PC-3 (cell line): ENCODE measurements around the gene HSFX2. TPM values are rescaled to one million over a fixed set of nuclear protein-coding genes. Genes with fewer than 3 reads are reported as not detected.
"Not testable (repeated sequence)": the region's sequence is repeated elsewhere in the genome, so short reads cannot be mapped to it uniquely, and the experiment has no call there.

Source experiments
- ATAC-seq: fragments of 200-7000 bp; cut with Tn5 transposase; 2 replicates; pipeline ENCODE4 v1.9.1; 2020; ENCODE audit warnings: mild to moderate bottlenecking, moderate library complexity
- BruUV-seq: library from RNA; stranded (reverse); fragments of 400-500 nt; replicated peaks from 2 replicates; lab custom pipeline; 2021; lab: Mats Ljungman, UMichigan
- CTCF ChIA-PET: fragments of 300-600 bp; sonication (Branson Sonifier 250); formaldehyde crosslinking; loops from one replicate; lab custom pipeline; 2022; ENCODE audit warnings: antibody characterized with exemption; lab: Charles Lee
- POLR2A ChIA-PET: fragments of 300-600 bp; sonication (Branson Sonifier 250); formaldehyde crosslinking; loops from one replicate; lab custom pipeline; 2022; ENCODE audit warnings: antibody characterized with exemption; ENCODE audit not compliant: unreplicated experiment; lab: Charles Lee
- DNase-seq: peaks from one replicate; pipeline ENCODE4 v3.0.0-alpha.2; 2015
- H2AFZ ChIP-seq: fragments of 300-600 bp; sonication (generic); 2 replicates; pipeline ENCODE4 v1.6.0; 2016; ENCODE audit warnings: antibody characterized with exemption, low read length
- H3F3A ChIP-seq: fragments of 300-600 bp; sonication (generic); one replicate; pipeline ENCODE4 v1.6.0; 2017; ENCODE audit warnings: antibody characterized with exemption, low read length, control low read depth, mild to moderate bottlenecking; ENCODE audit not compliant: unreplicated experiment
- H3K27ac ChIP-seq: fragments of 300-600 bp; sonication (generic); 2 replicates; pipeline ENCODE4 v1.5.1; 2016; ENCODE audit warnings: mild to moderate bottlenecking, low read length
- H3K27me3 ChIP-seq: fragments of 300-600 bp; sonication (generic); 2 replicates; pipeline ENCODE4 v1.6.1; 2016; ENCODE audit warnings: low read length, mixed read lengths
- H3K36me3 ChIP-seq: fragments of 300-600 bp; sonication (generic); 2 replicates; pipeline ENCODE4 v1.6.1; 2016; ENCODE audit warnings: low read depth, mixed run types, low read length, mixed read lengths
- H3K4me1 ChIP-seq: fragments of 300-600 bp; sonication (generic); 2 replicates; pipeline ENCODE4 v1.5.1; 2016; ENCODE audit warnings: low read length; ENCODE audit not compliant: insufficient read depth
- H3K4me2 ChIP-seq: fragments of 300-600 bp; sonication (generic); 2 replicates; pipeline ENCODE4 v1.6.0; 2016; ENCODE audit warnings: low read length
- H3K4me3 ChIP-seq: fragments of 300-600 bp; sonication (generic); 2 replicates; pipeline ENCODE4 v1.5.1; 2016; ENCODE audit warnings: mild to moderate bottlenecking, low read length, mixed read lengths
- H3K79me2 ChIP-seq: fragments of 300-600 bp; sonication (generic); 2 replicates; pipeline ENCODE4 v1.6.1; 2017; ENCODE audit warnings: low read length, mixed read lengths
- H3K9ac ChIP-seq: fragments of 300-600 bp; sonication (generic); 2 replicates; pipeline ENCODE4 v1.6.0; 2016; ENCODE audit warnings: mild to moderate bottlenecking, low read length
- H3K9me2 ChIP-seq: fragments of 300-600 bp; sonication (generic); replicated peaks from 2 replicates; pipeline ENCODE4 v1.6.1; 2016; ENCODE audit warnings: mixed run types, low read length, mixed read lengths
- H3K9me3 ChIP-seq: fragments of 300-600 bp; sonication (generic); 2 replicates; pipeline ENCODE4 v1.6.1; 2016; ENCODE audit warnings: low read length, mixed read lengths
- H4K20me1 ChIP-seq: fragments of 300-600 bp; sonication (generic); 2 replicates; pipeline ENCODE4 v1.6.1; 2016; ENCODE audit warnings: low read length, mixed read lengths
- EZH2 ChIP-seq: fragments of 300-600 bp; sonication (generic); IDR thresholded peaks from one replicate; pipeline ENCODE4 v1.6.1; 2017; ENCODE audit warnings: antibody characterized with exemption, mild to moderate bottlenecking, low read length; ENCODE audit not compliant: unreplicated experiment
- EZH2phosphoT487 ChIP-seq: fragments of 300-600 bp; sonication (generic); IDR thresholded peaks from 2 replicates; pipeline ENCODE4 v1.6.1; 2018; ENCODE audit warnings: mild to moderate bottlenecking, antibody characterized with exemption, low read length, borderline replicate concordance
- intact Hi-C: fragments of 100-400 bp; cut with micrococcal nuclease; formaldehyde crosslinking; loops from 2 replicates; pipeline ENCODE4 v1.9.0; 2023
- total RNA-seq: library from RNA; depleted of rRNA; stranded (reverse); fragments of >200 nt; gene quantifications from 2 replicates; pipeline ENCODE4 v1.2.3, GENCODE V29; 2014
- TF ChIP-seq, protein P1 (sequence below): fragments of 300-600 bp; sonication (generic); conservative IDR thresholded peaks from 2 replicates; pipeline ENCODE4 v1.5.1; 2017; ENCODE audit warnings: antibody characterized with exemption, low read depth, mild to moderate bottlenecking, low read length

Gene HSFX2
- total RNA-seq, 1 experiment from 2014 or later: not detected

GRCh38 chrX:149619662-149620061, 24.5 kb upstream of the HSFX2 start:
- H3F3A ChIP-seq, H3K9ac ChIP-seq, POLR2A ChIA-PET, H3K9me3 ChIP-seq, DNase-seq, H3K36me3 ChIP-seq, CTCF ChIA-PET, H3K27ac ChIP-seq, BruUV-seq, H3K9me2 ChIP-seq, H4K20me1 ChIP-seq, ATAC-seq, H3K27me3 ChIP-seq, H3K4me2 ChIP-seq, H3K4me1 ChIP-seq, intact Hi-C loops, H3K4me3 ChIP-seq, H2AFZ ChIP-seq: not testable (repeated sequence)
- peaks cover 63% of the 10 kb centered on the region for H3K79me2 ChIP-seq

DNA sequence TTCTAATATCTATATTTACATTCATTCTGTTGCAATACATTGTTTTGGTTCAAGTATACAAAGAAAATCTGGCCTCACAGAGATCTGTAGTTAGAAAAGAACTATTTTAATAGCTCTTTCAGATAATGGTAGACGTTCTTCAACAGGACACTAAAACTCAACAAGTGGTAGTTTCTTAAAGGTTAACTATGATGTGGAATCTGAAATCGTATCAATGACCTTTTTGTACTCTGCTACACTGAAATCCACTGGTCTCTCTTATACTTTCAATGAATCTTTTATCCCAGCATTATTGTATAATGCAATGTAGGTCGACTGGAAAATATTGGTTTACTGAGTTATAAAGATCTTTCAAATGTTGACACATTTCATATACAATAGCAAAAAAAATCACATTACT, 23.8 kb upstream of the HSFX2 start:
- Histone ChIP-seq H3K36me3 (no peaks in the 10 kb centered on the region), H3K4me2 (no peak overlapping the region), H3K79me2 (peaks cover 63% of the 10 kb centered on the region), H3K27ac (no peak overlapping the region), H3K9ac (no peak overlapping the region), H3F3A (no peaks in the 10 kb centered on the region), H3K4me1 (no peaks in the 10 kb centered on the region), H3K9me3 (no peaks in the 10 kb centered on the region), H3K9me2 (no peaks in the 10 kb centered on the region), H3K27me3 (no peaks in the 10 kb centered on the region), H2AFZ (no peak overlapping the region), H3K4me3 (no peak overlapping the region), H4K20me1 (no peaks in the 10 kb centered on the region)
- POLR2A ChIA-PET: no interaction called here
- TF ChIP-seq, protein P1, sequence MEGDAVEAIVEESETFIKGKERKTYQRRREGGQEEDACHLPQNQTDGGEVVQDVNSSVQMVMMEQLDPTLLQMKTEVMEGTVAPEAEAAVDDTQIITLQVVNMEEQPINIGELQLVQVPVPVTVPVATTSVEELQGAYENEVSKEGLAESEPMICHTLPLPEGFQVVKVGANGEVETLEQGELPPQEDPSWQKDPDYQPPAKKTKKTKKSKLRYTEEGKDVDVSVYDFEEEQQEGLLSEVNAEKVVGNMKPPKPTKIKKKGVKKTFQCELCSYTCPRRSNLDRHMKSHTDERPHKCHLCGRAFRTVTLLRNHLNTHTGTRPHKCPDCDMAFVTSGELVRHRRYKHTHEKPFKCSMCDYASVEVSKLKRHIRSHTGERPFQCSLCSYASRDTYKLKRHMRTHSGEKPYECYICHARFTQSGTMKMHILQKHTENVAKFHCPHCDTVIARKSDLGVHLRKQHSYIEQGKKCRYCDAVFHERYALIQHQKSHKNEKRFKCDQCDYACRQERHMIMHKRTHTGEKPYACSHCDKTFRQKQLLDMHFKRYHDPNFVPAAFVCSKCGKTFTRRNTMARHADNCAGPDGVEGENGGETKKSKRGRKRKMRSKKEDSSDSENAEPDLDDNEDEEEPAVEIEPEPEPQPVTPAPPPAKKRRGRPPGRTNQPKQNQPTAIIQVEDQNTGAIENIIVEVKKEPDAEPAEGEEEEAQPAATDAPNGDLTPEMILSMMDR: no peak
- no peak for TF ChIP-seq EZH2
- no peak for TF ChIP-seq EZH2phosphoT487
- no TSS peak for BruUV-seq
- CTCF ChIA-PET: interaction anchor here (0.6 kb wide), 1 partner anchor 79 kb away, joined by 4 read pairs; no protein-coding TSS in a partner anchor
- DNase-seq (no peak), ATAC-seq (no peak)
- intact Hi-C loops: no loop called here

DNA sequence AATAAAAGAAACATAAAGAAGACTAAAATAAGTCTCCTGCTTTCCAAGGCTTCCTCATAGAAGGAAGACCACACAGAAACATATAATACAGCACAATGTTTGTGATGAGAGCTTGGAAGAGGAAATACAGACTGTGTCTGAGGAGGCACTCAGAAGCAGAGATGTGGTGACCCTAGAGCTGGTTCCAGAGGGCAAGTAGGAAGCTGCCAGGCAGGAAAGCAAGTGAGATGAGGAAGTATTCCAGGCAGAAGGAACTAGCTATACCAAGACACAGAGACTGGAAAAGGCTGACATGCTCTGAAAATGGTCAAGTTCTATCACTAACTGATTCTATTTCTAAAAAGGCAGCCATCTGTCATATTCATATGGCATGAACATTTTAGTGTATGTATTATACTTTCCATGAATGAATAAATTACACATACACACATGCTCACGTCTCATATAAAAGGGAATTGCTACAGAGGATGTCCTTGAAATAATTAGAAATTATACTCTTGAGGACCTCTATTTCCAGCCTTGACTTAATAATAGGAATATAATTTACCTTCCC, 16.6 kb upstream of the HSFX2 start:
- Histone ChIP-seq H3K4me3 (no peak overlapping the region), H3K9me3 (no peaks in the 10 kb centered on the region), H3K9ac (no peak overlapping the region), H3K79me2 (peaks cover 33% of the 10 kb centered on the region), H3K9me2 (no peaks in the 10 kb centered on the region), H3K27ac (no peak overlapping the region), H4K20me1 (no peaks in the 10 kb centered on the region), H3K4me1 (no peaks in the 10 kb centered on the region), H3F3A (no peaks in the 10 kb centered on the region), H2AFZ (no peak overlapping the region), H3K27me3 (no peaks in the 10 kb centered on the region), H3K4me2 (no peak overlapping the region), H3K36me3 (no peaks in the 10 kb centered on the region)
- ChIA-PET POLR2A (no interaction called here), CTCF (no interaction called here)
- TF ChIP-seq, protein P1: no peak
- no peak for TF ChIP-seq EZH2
- TF ChIP-seq EZH2phosphoT487: no peak
- intact Hi-C loops: no loop called here
- no peak for DNase-seq
- no TSS peak for BruUV-seq
- no peak for ATAC-seq
